GM11168 (cell line): ENCODE measurements around the gene YWHAE.

Source experiments
- in situ Hi-C: fragments of 300-500 bp; cut with MboI; formaldehyde crosslinking; loops from one replicate; pipeline ENCODE4 v1.12.0; 2022; ENCODE audit warnings: low sequenced_read_pairs; ENCODE audit not compliant: unreplicated experiment

The YWHAE gene

GRCh38 chr17:1299552-1300370 is 100.3 kb downstream of the YWHAE start:
- in situ Hi-C loops = no loop called here

DNA sequence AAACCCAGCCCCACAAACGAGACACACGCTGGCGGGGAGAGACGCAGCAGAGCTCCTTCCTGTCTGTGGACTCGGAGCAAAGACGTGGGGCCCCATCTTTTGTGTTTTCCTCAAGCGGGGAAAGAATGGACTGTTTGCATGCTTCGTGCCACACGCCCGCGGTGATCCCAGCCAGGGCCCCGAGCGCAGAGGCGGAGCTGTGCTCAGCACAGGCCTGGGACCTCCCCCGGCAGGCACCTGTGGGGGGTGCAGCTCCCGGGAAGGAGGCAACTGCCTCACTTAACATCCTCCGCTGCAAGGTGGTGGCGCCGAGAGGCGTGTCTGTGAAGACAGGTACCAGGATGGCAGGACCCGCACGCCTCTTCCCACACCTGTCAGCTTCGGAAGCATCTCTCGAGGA is 101.4 kb downstream of the YWHAE start:
- in situ Hi-C loops = no loop called here
